GM12801 (cell line): ENCODE results near the gene RHBDD2.

Experiments
- CTCF ChIP-seq: IDR thresholded peaks from one replicate; pipeline ENCODE4 v1.5.1; 2011; ENCODE audit warnings: control low read depth; ENCODE audit not compliant: insufficient read length; ENCODE audit errors: extremely low read depth

The RHBDD2 gene

DNA sequence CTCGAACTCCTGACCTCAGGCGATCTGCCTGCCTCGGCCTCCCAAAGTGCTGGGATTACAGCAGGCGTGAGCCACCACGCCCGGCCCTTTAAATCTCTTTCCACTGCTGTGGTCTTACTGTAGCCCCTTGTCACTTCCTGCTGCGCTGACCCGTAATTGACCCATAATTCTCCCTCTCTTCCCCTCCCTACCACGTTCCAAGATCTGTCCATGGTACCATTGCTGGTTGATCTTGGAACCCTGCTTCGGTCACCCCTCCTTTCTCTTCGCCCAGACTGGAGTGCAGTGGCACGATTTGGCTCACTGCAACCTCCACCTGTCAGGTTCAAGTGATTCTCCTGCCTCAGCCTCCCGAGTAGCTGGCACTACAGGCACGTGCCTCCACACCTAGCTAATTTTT lies 42.6 kb downstream of the RHBDD2 start:
- no peak for TF ChIP-seq CTCF

DNA sequence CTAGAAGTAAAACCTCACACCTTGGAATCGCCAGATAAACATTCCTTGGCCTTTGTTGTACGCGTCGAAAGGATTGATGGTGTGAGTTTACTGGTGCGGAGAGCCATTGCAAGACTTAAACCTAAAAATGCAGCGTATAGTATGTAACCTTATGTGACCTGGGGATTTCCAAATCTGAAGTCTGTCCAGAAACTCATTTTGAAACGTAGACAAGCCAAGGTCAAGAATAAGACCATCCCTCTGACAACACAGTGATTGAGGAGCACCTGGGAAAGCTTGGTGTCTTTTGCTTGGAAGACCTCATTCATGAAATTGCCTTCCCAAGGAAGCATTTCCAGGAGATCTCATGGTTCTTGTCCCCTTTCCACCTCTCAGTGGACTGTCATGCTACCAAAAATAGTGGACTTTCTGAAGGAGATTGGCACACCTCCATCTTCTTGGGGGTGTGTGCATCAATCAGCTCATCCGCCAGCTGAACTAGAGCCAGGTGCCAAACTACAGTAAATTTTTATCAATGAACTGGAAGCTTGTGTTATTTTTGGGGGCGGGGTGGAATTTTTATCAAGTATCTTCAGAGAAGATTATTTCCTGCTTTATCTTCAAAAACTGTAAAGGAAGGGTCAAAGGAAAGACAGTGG lies 44.3 kb downstream of the RHBDD2 start:
- TF ChIP-seq CTCF = no peak

DNA sequence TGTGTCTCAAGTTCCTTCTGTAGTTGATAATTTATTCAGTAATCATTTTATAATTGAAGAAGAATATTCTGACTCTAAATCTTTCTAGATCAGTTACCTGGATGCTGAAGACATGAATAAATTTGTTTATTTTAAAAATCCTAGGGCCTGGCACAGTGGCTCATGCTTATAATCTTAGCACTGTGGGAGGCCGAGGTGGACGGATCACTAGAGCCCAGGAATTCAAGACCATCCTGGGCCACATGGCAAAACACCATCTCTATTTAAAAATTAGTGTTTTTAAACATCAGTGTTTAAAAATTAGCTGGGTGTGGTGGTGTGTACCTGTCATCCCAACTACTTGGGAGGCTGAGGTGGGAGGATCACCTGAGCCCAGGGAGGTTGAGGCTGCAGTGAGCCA lies 45.4 kb downstream of the RHBDD2 start:
- no peak for TF ChIP-seq CTCF

GRCh38 chr7:75924889-75925288 lies 46.1 kb downstream of the RHBDD2 start:
- TF ChIP-seq CTCF = no peak

GRCh38 chr7:75925717-75926435 lies 47.0 kb downstream of the RHBDD2 start:
- no peak for TF ChIP-seq CTCF

DNA sequence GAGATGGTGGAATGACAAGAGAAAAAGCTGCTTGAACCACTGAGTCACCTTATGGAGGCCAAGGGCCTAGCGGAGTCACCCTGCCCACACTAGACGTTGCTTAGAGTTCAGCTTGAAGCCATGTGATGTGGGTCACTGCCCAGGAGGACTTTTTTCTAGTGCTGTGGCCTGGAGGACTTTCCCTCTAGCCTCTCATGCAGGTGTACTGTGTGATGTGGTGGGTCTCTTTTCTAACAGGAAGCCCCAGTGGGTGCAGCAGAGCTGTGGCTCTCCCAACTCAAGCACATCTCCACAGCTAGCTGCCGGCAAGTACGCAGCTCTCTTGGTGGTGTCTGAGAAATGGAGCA lies 49.7 kb downstream of the RHBDD2 start:
- no peak for TF ChIP-seq CTCF

GRCh38 chr7:75931680-75932079 lies 52.8 kb downstream of the RHBDD2 start:
- TF ChIP-seq CTCF = no peak
